ENCODE data around the gene TCF3. TPM values are rescaled to one million over a fixed set of nuclear protein-coding genes. Genes with fewer than 3 reads are reported as not detected.

Gene TCF3
- total and polyA plus RNA-seq, 10 of the 15 experiments (the other 5 are each of a cell fraction or from before 2014, with no cell fraction given) = 6.7 to 282 (median 70.7) TPM

- TF ChIP-seq, protein P1, sequence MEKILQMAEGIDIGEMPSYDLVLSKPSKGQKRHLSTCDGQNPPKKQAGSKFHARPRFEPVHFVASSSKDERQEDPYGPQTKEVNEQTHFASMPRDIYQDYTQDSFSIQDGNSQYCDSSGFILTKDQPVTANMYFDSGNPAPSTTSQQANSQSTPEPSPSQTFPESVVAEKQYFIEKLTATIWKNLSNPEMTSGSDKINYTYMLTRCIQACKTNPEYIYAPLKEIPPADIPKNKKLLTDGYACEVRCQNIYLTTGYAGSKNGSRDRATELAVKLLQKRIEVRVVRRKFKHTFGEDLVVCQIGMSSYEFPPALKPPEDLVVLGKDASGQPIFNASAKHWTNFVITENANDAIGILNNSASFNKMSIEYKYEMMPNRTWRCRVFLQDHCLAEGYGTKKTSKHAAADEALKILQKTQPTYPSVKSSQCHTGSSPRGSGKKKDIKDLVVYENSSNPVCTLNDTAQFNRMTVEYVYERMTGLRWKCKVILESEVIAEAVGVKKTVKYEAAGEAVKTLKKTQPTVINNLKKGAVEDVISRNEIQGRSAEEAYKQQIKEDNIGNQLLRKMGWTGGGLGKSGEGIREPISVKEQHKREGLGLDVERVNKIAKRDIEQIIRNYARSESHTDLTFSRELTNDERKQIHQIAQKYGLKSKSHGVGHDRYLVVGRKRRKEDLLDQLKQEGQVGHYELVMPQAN (conservative IDR thresholded peaks at IDR 0.05) = 0 out of 2 replicates have a peak, but pooled peaks have one; percentile 24
- TF ChIP-seq, protein P2, sequence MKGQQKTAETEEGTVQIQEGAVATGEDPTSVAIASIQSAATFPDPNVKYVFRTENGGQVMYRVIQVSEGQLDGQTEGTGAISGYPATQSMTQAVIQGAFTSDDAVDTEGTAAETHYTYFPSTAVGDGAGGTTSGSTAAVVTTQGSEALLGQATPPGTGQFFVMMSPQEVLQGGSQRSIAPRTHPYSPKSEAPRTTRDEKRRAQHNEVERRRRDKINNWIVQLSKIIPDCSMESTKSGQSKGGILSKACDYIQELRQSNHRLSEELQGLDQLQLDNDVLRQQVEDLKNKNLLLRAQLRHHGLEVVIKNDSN (IDR thresholded peaks at IDR 0.05; ENCODE audit: borderline replicate concordance, extremely low read length, insufficient read depth, low read depth, low read length) = peak; percentile 64
- TF ChIP-seq SP1 (IDR thresholded peaks at IDR 0.05; ENCODE audit: low read depth, low read length) = no peak
- TF ChIP-seq ZBED1 (IDR thresholded peaks at IDR 0.05; ENCODE audit: borderline replicate concordance) = no peak
- no peak for TF ChIP-seq SKIL (IDR thresholded peaks at IDR 0.05; ENCODE audit: low read depth, poor library complexity, severe bottlenecking)
- TF ChIP-seq SMC3 (IDR thresholded peaks at IDR 0.05; ENCODE audit: borderline replicate concordance, low read length) = peak; percentile 68
- no peak for TF ChIP-seq IRF5 (IDR thresholded peaks at IDR 0.05; ENCODE audit: borderline replicate concordance)
- no peak for TF ChIP-seq HSF1 (IDR thresholded peaks at IDR 0.05; ENCODE audit: low read depth, low read length)
- no peak for TF ChIP-seq SREBF1 (IDR thresholded peaks at IDR 0.05; ENCODE audit: low read length)
- TF ChIP-seq SPI1 (IDR thresholded peaks at IDR 0.05; ENCODE audit: borderline replicate concordance, insufficient read depth, low read depth, low read length) = no peak
- TF ChIP-seq KLF5 (IDR thresholded peaks at IDR 0.05; ENCODE audit: partially characterized antibody) = no peak
- TF ChIP-seq SMARCA5 (IDR thresholded peaks at IDR 0.05) = peak; percentile 89
- no peak for TF ChIP-seq NR2F1 (conservative IDR thresholded peaks at IDR 0.05)
- 0 out of 2 replicates have a peak, but pooled peaks have one; percentile 10 for TF ChIP-seq EED (IDR thresholded peaks at IDR 0.05; ENCODE audit: low read depth)
- no peak for TF ChIP-seq SRF (IDR thresholded peaks at IDR 0.05; ENCODE audit: low read depth in 2 of 2, low read length in 2 of 2)
- TF ChIP-seq, protein P3, sequence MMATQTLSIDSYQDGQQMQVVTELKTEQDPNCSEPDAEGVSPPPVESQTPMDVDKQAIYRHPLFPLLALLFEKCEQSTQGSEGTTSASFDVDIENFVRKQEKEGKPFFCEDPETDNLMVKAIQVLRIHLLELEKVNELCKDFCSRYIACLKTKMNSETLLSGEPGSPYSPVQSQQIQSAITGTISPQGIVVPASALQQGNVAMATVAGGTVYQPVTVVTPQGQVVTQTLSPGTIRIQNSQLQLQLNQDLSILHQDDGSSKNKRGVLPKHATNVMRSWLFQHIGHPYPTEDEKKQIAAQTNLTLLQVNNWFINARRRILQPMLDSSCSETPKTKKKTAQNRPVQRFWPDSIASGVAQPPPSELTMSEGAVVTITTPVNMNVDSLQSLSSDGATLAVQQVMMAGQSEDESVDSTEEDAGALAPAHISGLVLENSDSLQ (IDR thresholded peaks at IDR 0.05) = peak; percentile 25; the same call in 1 of the 2 replicates
- TF ChIP-seq PAX5 (IDR thresholded peaks at IDR 0.05; ENCODE audit: borderline replicate concordance, low read depth, low read length) = no peak
- no peak for TF ChIP-seq ZZZ3 (IDR thresholded peaks at IDR 0.05; ENCODE audit: control insufficient read depth, insufficient read length, low read depth)
- TF ChIP-seq MYC (IDR thresholded peaks at IDR 0.05; ENCODE audit: insufficient read depth, insufficient read length, insufficient replicate concordance, low read length, severe bottlenecking) = no peak
- TF ChIP-seq SMAD5 (IDR thresholded peaks at IDR 0.05; ENCODE audit: low read depth) = no peak
- TF ChIP-seq BCL11A (IDR thresholded peaks at IDR 0.05; ENCODE audit: low read depth, low read length) = no peak
Observed at GRCh38 chr19:1672038-1672768, 19.8 kb upstream of the TCF3 start (continued).

All from GM12878 (cell line).